Kidney epithelial cell (primary cell): Measurements from ENCODE around the gene N4BP3. TPM values are rescaled to one million over a fixed set of nuclear protein-coding genes. Genes with fewer than 3 reads are reported as not detected.

Experiments used
- DNase-seq: peaks from one replicate; pipeline ENCODE4 v3.0.0-alpha.2; 2010; ENCODE audit warnings: low read depth
- H3K27me3 ChIP-seq: 2 replicates; pipeline ENCODE4 v1.6.0; 2011; ENCODE audit warnings: low read length; ENCODE audit not compliant: control insufficient read depth, insufficient read depth
- H3K36me3 ChIP-seq: 2 replicates; pipeline ENCODE4 v1.5.1; 2011; ENCODE audit warnings: low read length; ENCODE audit not compliant: control insufficient read depth, insufficient read depth
- H3K4me3 ChIP-seq: 2 replicates; pipeline ENCODE4 v1.5.1; 2011; ENCODE audit warnings: low read depth, mild to moderate bottlenecking, control low read depth, low read length
- total RNA-seq: library from RNA; depleted of rRNA; stranded (reverse); fragments of >200 nt; gene quantifications from 2 replicates; pipeline ENCODE4 v1.2.3, GENCODE V29; 2015
- TF ChIP-seq, protein P1 (sequence below): IDR thresholded peaks from 2 replicates; pipeline ENCODE4 v1.5.1; 2011; ENCODE audit warnings: mild to moderate bottlenecking, moderate library complexity, low read length, control low read depth, inconsistent platforms; ENCODE audit not compliant: insufficient read depth, poor library complexity, severe bottlenecking

N4BP3 gene
- total RNA-seq, 1 donor from 2014 or later, result 6.8 TPM

- TF ChIP-seq, protein P1, sequence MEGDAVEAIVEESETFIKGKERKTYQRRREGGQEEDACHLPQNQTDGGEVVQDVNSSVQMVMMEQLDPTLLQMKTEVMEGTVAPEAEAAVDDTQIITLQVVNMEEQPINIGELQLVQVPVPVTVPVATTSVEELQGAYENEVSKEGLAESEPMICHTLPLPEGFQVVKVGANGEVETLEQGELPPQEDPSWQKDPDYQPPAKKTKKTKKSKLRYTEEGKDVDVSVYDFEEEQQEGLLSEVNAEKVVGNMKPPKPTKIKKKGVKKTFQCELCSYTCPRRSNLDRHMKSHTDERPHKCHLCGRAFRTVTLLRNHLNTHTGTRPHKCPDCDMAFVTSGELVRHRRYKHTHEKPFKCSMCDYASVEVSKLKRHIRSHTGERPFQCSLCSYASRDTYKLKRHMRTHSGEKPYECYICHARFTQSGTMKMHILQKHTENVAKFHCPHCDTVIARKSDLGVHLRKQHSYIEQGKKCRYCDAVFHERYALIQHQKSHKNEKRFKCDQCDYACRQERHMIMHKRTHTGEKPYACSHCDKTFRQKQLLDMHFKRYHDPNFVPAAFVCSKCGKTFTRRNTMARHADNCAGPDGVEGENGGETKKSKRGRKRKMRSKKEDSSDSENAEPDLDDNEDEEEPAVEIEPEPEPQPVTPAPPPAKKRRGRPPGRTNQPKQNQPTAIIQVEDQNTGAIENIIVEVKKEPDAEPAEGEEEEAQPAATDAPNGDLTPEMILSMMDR, result peak; percentile 91
- Histone ChIP-seq H3K4me3 (no peak overlapping the region), H3K27me3 (no peaks in the 10 kb centered on the region), H3K36me3 (peaks cover 2% of the 10 kb centered on the region)
- DNase-seq, result no peak
These were observed 32.9 kb downstream of the N4BP3 start for GRCh38 chr5:178145965-178146820.

- Histone ChIP-seq H3K4me3 (no peak overlapping the region), H3K36me3 (peaks cover 4% of the 10 kb centered on the region), H3K27me3 (no peaks in the 10 kb centered on the region)
- no peak for DNase-seq
- TF ChIP-seq, protein P1, result no peak
These were observed 34.1 kb downstream of the N4BP3 start for GRCh38 chr5:178147406-178147805.

- TF ChIP-seq, protein P1, result no peak
- H3K4me3 ChIP-seq, result no peak overlapping the region
- no peak for DNase-seq
- peaks cover 4% of the 10 kb centered on the region for H3K36me3 ChIP-seq
- H3K27me3 ChIP-seq, result no peaks in the 10 kb centered on the region
These were observed 36.0 kb downstream of the N4BP3 start for GRCh38 chr5:178149199-178149932.

- H3K36me3 ChIP-seq, result peaks cover 3% of the 10 kb centered on the region
- no peak for DNase-seq
- H3K4me3 ChIP-seq, result no peak overlapping the region
- TF ChIP-seq, protein P1, result peak; percentile 11
- no peaks in the 10 kb centered on the region for H3K27me3 ChIP-seq
These were observed 37.8 kb downstream of the N4BP3 start for GRCh38 chr5:178150977-178151734.

DNA sequence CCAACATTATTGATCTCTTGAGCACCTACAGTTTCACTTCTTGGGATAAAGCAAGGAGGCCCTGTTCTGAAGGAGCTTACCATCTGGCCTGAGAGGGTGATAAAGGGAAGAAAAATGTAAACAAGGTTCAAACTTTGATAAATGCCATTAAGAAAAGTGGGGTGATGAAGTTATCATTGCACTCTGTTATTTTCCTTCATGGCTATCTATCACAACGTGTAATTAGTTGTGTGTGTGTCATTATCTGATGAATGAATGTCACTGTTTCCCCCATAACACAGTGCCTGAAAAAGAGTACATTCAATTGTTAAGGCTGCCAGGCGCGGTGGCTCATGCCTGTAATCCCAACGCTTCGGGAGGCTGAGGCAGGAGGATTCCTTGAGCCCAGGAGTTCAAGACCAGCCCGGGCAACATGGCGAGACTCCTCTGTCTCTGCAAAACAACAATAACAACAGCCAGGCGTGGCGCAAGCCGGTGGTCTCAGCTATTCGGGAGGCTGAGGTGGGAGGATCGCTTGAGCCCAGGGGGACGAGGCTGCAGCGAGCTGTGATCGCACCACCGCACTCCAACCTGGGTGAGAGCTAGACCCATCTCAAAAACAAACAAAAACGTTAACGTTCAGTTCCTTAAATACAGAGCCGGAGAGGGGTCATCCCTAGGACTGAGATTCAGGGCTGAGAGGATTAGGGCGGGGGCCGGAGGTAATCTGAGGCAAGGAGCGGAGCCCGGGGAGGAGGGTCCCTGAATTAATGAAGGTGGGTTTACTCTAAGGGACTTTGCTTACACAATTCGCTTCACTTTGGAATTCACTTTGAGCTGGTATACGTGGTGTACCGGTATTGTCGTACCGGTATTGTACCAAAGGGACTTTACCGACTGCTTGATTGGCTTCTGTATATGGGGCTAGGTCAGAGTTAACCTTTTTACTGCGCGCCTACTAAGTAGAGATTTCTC is 39.4 kb downstream of the N4BP3 start:
- no peak for DNase-seq
- Histone ChIP-seq H3K36me3 (peaks cover 3% of the 10 kb centered on the region), H3K27me3 (no peaks in the 10 kb centered on the region), H3K4me3 (peak overlapping the region; percentile 90)
- TF ChIP-seq, protein P1, result no peak
